Measurements from ENCODE around the gene C1QTNF9. TPM values are rescaled to one million over a fixed set of nuclear protein-coding genes. Genes with fewer than 3 reads are reported as not detected.

Gene C1QTNF9
- total and polyA plus RNA-seq, 2 of the 8 experiments (the other 6 are each of a cell fraction or from before 2014, with no cell fraction given) = not detected

DNA sequence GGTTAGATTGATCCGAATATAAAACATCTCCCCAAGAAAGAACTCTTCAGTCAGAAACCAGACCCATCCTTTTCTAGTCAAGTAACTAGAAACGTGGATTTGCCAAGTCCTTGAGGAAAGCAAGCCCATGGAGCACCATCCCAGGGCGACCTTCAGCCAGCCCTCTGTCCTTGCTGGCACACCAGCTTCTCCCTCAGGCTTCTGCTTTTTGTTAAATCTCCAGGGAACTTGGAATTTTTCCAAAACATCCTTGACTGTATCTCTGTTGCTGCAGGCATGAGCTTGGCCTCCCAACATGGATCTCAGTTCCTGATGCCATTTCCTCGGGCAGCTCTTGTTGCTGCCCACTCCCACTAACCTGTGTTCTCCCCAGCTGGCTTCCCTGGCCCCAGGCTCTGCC lies 27.1 kb upstream of the C1QTNF9 start (continued):
- TF ChIP-seq, protein P1, sequence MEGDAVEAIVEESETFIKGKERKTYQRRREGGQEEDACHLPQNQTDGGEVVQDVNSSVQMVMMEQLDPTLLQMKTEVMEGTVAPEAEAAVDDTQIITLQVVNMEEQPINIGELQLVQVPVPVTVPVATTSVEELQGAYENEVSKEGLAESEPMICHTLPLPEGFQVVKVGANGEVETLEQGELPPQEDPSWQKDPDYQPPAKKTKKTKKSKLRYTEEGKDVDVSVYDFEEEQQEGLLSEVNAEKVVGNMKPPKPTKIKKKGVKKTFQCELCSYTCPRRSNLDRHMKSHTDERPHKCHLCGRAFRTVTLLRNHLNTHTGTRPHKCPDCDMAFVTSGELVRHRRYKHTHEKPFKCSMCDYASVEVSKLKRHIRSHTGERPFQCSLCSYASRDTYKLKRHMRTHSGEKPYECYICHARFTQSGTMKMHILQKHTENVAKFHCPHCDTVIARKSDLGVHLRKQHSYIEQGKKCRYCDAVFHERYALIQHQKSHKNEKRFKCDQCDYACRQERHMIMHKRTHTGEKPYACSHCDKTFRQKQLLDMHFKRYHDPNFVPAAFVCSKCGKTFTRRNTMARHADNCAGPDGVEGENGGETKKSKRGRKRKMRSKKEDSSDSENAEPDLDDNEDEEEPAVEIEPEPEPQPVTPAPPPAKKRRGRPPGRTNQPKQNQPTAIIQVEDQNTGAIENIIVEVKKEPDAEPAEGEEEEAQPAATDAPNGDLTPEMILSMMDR (IDR thresholded peaks at IDR 0.05; ENCODE audit: control extremely low read depth in 1 of 3, insufficient read depth in 1 of 3, low read depth in 1 of 3, low read length in 3 of 3) = no peak
- TF ChIP-seq EZH2 (IDR thresholded peaks at IDR 0.05; ENCODE audit: low read depth, low read length, severe bottlenecking) = no peak
- no peak for TF ChIP-seq HDAC6 (IDR thresholded peaks at IDR 0.05; ENCODE audit: low read depth, low read length)
- no peak for TF ChIP-seq NANOG (IDR thresholded peaks at IDR 0.05; ENCODE audit: insufficient read depth, low read depth, low read length, poor library complexity, severe bottlenecking)
- TF ChIP-seq TAF1 (IDR thresholded peaks at IDR 0.05; ENCODE audit: low read depth, low read length) = no peak
- TF ChIP-seq SIRT6 (IDR thresholded peaks at IDR 0.05; ENCODE audit: low read length) = no peak
- TF ChIP-seq CREB1 (IDR thresholded peaks at IDR 0.05) = no peak
- TF ChIP-seq SUZ12 (IDR thresholded peaks at IDR 0.05; ENCODE audit: low read length) = no peak
